Suprapubic skin (tissue), 3 donors: ENCODE measurements around the gene PRKACB.
"Not testable (repeated sequence)": the region's sequence is repeated elsewhere in the genome, so short reads cannot be mapped to it uniquely, and the experiment has no call there.

ENCODE experiments used
- POLR2A ChIP-seq, 2 donors: fragments of 450-650 bp; IDR thresholded peaks; one replicate each; pipeline ENCODE4 v1.6.1; 2017; ENCODE audit warnings: antibody characterized with exemption in 2 of 2, mild to moderate bottlenecking in 2 of 2, moderate library complexity in 2 of 2
- TF ChIP-seq, protein P1 (sequence below), 2 donors: fragments of 200-600 bp in 1 of 2; fragments of 450-650 bp in 1 of 2; sonication (generic) in 1 of 2; IDR thresholded peaks; one replicate each; pipeline ENCODE4 v1.5.1; 2016 to 2019; ENCODE audit warnings: antibody characterized with exemption in 2 of 2, mild to moderate bottlenecking in 1 of 2, moderate library complexity in 1 of 2

DNA sequence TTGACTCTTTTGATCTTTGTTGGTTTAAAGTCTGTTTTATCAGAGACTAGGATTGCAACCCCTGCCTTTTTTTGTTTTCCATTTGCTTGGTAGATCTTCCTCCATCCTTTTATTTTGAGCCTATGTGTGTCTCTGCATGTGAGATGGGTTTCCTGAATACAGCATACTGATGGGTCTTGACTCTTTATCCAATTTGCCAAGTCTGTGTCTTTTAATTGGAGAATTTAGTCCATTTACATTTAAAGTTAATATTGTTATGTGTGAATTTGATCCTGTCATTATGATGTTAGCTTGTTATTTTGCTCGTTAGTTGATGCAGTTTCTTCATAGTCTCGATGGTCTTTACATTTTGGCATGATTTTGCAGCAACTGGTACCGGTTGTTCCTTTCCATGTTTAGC is 88.6 kb downstream of the PRKACB start:
- not testable (repeated sequence) for TF ChIP-seq POLR2A (IDR thresholded peaks at IDR 0.05)
- TF ChIP-seq, protein P1, sequence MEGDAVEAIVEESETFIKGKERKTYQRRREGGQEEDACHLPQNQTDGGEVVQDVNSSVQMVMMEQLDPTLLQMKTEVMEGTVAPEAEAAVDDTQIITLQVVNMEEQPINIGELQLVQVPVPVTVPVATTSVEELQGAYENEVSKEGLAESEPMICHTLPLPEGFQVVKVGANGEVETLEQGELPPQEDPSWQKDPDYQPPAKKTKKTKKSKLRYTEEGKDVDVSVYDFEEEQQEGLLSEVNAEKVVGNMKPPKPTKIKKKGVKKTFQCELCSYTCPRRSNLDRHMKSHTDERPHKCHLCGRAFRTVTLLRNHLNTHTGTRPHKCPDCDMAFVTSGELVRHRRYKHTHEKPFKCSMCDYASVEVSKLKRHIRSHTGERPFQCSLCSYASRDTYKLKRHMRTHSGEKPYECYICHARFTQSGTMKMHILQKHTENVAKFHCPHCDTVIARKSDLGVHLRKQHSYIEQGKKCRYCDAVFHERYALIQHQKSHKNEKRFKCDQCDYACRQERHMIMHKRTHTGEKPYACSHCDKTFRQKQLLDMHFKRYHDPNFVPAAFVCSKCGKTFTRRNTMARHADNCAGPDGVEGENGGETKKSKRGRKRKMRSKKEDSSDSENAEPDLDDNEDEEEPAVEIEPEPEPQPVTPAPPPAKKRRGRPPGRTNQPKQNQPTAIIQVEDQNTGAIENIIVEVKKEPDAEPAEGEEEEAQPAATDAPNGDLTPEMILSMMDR (IDR thresholded peaks at IDR 0.05), result not testable (repeated sequence)
